NCI-H1694 treated with DMSO at 0.1 percent for 48 hours (cell line): ENCODE measurements around the gene DDX60.
"Not testable (repeated sequence)": the region's sequence is repeated elsewhere in the genome, so short reads cannot be mapped to it uniquely, and the experiment has no call there.

Experiments used
- DNase-seq: peaks from one replicate; lab custom pipeline; 2025; lab: John Stamatoyannopoulos, UW

DDX60 gene

GRCh38 chr4:168303430-168303829, 15.1 kb downstream of the DDX60 start:
- not testable (repeated sequence) for DNase-seq

- DNase-seq = no peak
Measured at GRCh38 chr4:168293386-168293975, 25.1 kb downstream of the DDX60 start.

GRCh38 chr4:168291242-168291641, 27.3 kb downstream of the DDX60 start:
- no peak for DNase-seq

GRCh38 chr4:168285850-168286249, 32.7 kb downstream of the DDX60 start:
- not testable (repeated sequence) for DNase-seq

- no peak for DNase-seq
Measured at GRCh38 chr4:168279556-168279955, 39.0 kb downstream of the DDX60 start.

- no peak for DNase-seq
Measured at GRCh38 chr4:168275836-168276235, 42.7 kb downstream of the DDX60 start.

- DNase-seq = no peak
Measured at GRCh38 chr4:168274871-168275270, 43.7 kb downstream of the DDX60 start.

GRCh38 chr4:168273838-168274237, 44.7 kb downstream of the DDX60 start:
- no peak for DNase-seq

GRCh38 chr4:168272488-168272887, 46.1 kb downstream of the DDX60 start:
- no peak for DNase-seq

- DNase-seq = no peak
Measured at GRCh38 chr4:168269896-168270295, 48.7 kb downstream of the DDX60 start.

GRCh38 chr4:168265327-168265726, 53.2 kb downstream of the DDX60 start:
- no peak for DNase-seq

- no peak for DNase-seq
Measured at GRCh38 chr4:168264903-168265302, 53.6 kb downstream of the DDX60 start.

- no peak for DNase-seq
Measured at GRCh38 chr4:168263039-168263438, 55.5 kb downstream of the DDX60 start.

GRCh38 chr4:168259096-168259495, 59.5 kb downstream of the DDX60 start:
- DNase-seq = no peak

GRCh38 chr4:168257768-168258167, 60.8 kb downstream of the DDX60 start:
- DNase-seq = no peak

GRCh38 chr4:168248176-168248710, 70.3 kb downstream of the DDX60 start:
- no peak for DNase-seq

GRCh38 chr4:168247603-168248002, 70.9 kb downstream of the DDX60 start:
- no peak for DNase-seq

- DNase-seq = no peak
Measured at GRCh38 chr4:168241953-168242352, 76.6 kb downstream of the DDX60 start.

- no peak for DNase-seq
Measured at GRCh38 chr4:168240821-168241220, 77.7 kb downstream of the DDX60 start.

- DNase-seq = peak; percentile 4
Measured at GRCh38 chr4:168221301-168221700, 97.3 kb downstream of the DDX60 start.

- DNase-seq = no peak
Measured at GRCh38 chr4:168220893-168221292, 97.7 kb downstream of the DDX60 start.

GRCh38 chr4:168218645-168219044, 99.9 kb downstream of the DDX60 start:
- no peak for DNase-seq

GRCh38 chr4:168213511-168213910, 105.0 kb downstream of the DDX60 start:
- not testable (repeated sequence) for DNase-seq

GRCh38 chr4:168212656-168213055, 105.9 kb downstream of the DDX60 start:
- DNase-seq = no peak
